ENCODE results near the gene AFAP1.

GRCh38 chr4:7747062-7747385, 192.6 kb downstream of the AFAP1 start:
- no peak for TF ChIP-seq POLR2A (IDR thresholded peaks at IDR 0.05; ENCODE audit: control extremely low read depth in 1 of 2, low read depth in 2 of 2, low read length in 2 of 2)
- TF ChIP-seq JUND (IDR thresholded peaks at IDR 0.05; ENCODE audit: low read length): no peak
- TF ChIP-seq EZH2 (IDR thresholded peaks at IDR 0.05; ENCODE audit: low read depth, low read length, severe bottlenecking): no peak
- TF ChIP-seq CTCF (IDR thresholded peaks at IDR 0.05; ENCODE audit: control extremely low read depth in 1 of 3, insufficient read depth in 1 of 3, low read depth in 1 of 3, low read length in 3 of 3): no peak
- no peak for TF ChIP-seq SP1 (IDR thresholded peaks at IDR 0.05; ENCODE audit: low read depth, low read length)
- TF ChIP-seq SP4 (IDR thresholded peaks at IDR 0.05; ENCODE audit: low read length): no peak

All from H1 (cell line).